ENCODE measurements around the gene ARFGAP3. TPM values are rescaled to one million over a fixed set of nuclear protein-coding genes. Genes with fewer than 3 reads are reported as not detected.

The ARFGAP3 gene
- total RNA-seq, 4 donors from 2014 or later = 38.4 to 86.9 (median 47.5) TPM

DNA sequence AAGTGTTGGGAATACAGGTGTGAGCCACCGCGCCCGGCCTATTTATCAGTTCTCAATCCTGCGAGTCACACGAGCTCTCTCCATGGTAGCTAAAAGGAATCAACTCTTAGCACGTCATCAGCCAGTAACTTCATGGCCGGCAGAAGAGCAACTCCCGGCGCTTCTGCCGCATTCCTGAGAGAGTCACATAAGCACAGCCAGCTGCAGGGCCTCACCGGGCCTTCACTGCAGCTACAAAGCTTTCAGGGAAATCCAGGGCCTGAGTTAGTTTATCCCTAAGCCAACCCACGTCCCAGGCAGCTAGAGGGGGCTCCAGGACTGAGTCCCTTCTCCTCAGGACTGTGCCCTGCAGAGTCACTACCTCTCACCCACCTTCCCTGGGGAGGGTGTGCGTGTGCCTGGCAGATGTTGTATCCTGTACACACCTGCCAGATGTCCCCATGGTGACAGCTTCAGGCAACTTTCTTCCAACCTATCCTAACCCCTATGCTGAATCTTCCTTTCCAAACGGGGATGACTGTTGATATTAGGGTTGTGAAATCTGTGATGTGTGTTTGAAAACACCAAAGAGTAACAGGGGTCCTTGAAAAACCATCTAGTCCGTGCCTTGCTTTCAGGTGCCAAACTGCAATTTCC, 45.9 kb upstream of the ARFGAP3 start:
- DNase-seq = peak in 1 of 2 donors; percentile 31
- intact Hi-C loops (cut with DNase I; ENCODE audit: low total_unique reads) = no loop called here

DNA sequence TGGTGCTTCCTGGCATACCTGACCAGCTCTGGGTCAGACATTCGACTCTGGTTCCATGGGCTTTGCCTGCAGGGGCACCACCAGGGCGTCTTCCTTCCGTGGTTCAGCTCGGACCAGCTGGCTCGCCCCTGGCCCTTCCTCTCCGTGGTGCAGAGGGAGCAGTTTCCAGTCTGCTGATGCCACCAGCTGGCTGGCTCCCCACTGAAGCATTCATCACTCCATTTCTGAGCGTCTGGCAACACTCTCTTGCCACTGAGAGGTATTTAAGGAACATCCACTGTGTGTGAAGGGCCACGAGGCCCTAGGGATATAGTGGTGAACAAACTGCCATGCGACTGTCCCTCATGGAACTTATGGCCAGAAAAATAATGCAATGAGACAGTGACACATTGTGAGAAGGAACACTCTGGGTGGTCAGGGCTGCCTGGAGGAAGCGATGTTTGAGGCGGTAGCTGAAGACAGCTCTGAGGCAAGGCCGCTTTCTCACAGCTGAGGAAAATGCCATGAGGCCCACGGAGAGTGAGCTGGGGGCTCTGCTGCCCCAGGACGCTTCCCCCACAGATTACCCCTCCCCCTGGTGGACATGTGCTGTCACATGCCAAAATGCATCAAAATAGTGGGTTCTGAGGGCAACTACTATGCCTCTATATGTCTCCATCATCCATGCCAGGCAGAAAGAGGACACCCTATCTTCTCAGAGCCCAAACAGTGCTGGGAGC, 44.9 kb upstream of the ARFGAP3 start:
- no peak for DNase-seq
- Histone ChIP-seq H3K27me3 (no peaks in the 10 kb centered on the region), H3K27ac (no peak overlapping the region), H3K4me3 (no peak overlapping the region), H3K4me1 (peaks cover 0 to 6% of the 10 kb centered on the region in 2 donors), H3K9me3 (no peaks in the 10 kb centered on the region), H3K36me3 (no peaks in the 10 kb centered on the region)
- TF ChIP-seq, protein P1, sequence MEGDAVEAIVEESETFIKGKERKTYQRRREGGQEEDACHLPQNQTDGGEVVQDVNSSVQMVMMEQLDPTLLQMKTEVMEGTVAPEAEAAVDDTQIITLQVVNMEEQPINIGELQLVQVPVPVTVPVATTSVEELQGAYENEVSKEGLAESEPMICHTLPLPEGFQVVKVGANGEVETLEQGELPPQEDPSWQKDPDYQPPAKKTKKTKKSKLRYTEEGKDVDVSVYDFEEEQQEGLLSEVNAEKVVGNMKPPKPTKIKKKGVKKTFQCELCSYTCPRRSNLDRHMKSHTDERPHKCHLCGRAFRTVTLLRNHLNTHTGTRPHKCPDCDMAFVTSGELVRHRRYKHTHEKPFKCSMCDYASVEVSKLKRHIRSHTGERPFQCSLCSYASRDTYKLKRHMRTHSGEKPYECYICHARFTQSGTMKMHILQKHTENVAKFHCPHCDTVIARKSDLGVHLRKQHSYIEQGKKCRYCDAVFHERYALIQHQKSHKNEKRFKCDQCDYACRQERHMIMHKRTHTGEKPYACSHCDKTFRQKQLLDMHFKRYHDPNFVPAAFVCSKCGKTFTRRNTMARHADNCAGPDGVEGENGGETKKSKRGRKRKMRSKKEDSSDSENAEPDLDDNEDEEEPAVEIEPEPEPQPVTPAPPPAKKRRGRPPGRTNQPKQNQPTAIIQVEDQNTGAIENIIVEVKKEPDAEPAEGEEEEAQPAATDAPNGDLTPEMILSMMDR (IDR thresholded peaks at IDR 0.05) = no peak
- no peak for TF ChIP-seq POLR2A (IDR thresholded peaks at IDR 0.05)
- intact Hi-C loops (cut with DNase I; ENCODE audit: low total_unique reads) = no loop called here

More for the DNA sequence above, 45.9 kb upstream of the ARFGAP3 start:
- no peaks in the 10 kb centered on the region for H3K36me3 ChIP-seq
- no peak overlapping the region for H3K4me3 ChIP-seq
- no peak for TF ChIP-seq POLR2A (IDR thresholded peaks at IDR 0.05)
- TF ChIP-seq, protein P1 (IDR thresholded peaks at IDR 0.05) = no peak
- H3K4me1 ChIP-seq = peaks cover 0 to 14% of the 10 kb centered on the region in 2 donors
- no peaks in the 10 kb centered on the region for H3K9me3 ChIP-seq
- no peak overlapping the region for H3K27ac ChIP-seq
- H3K27me3 ChIP-seq = no peaks in the 10 kb centered on the region

DNA sequence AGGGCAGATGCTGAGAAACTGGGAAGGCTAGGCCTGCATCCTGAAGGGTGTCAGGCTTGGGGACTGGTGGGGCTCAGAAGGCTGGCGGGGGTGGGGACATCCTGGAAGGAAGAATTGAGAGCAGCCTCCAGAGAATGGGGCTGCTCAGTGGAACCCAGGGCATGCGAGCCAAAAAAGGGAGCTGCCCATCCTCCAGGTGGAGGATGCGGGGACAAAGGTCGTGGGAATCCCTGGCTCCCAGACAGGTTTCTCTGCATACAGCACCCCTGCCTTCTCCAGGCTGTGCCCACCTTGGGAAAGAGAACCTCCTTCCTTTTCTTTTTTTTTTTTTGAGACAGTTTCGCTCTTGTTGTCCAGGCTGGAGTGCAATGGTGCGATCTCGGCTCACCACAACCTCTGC, 40.9 kb upstream of the ARFGAP3 start:
- Histone ChIP-seq H3K27me3 (no peaks in the 10 kb centered on the region), H3K27ac (no peak overlapping the region), H3K4me1 (no peaks in the 10 kb centered on the region), H3K4me3 (no peak overlapping the region), H3K36me3 (no peaks in the 10 kb centered on the region), H3K9me3 (no peaks in the 10 kb centered on the region)
- TF ChIP-seq, protein P1 (IDR thresholded peaks at IDR 0.05) = no peak
- no peak for TF ChIP-seq POLR2A (IDR thresholded peaks at IDR 0.05)
- intact Hi-C loops (cut with DNase I; ENCODE audit: low total_unique reads) = no loop called here
- no peak for DNase-seq

DNA sequence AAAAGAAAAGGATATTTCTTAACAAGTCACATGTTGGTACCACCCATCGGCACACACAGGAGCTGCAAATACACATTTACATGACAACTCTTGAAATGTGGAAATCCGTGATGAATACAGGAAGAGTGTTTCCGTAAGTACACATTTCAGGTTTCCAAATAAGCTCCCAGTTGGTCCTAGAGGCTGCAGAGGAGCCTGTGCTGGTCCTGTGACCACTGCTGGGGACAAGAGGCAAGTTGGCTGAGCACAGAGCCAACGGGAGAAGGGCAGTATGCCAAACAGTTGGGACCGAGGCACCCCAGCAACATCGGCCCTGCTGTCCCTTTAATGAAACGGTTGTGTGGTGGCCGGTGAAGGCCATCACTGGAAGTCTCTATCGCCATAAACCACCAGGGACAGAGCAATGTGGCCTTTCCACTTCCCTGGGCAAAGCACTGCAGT, 38.5 kb upstream of the ARFGAP3 start:
- Histone ChIP-seq H3K4me1 (no peaks in the 10 kb centered on the region), H3K36me3 (no peaks in the 10 kb centered on the region), H3K27me3 (no peaks in the 10 kb centered on the region), H3K9me3 (no peaks in the 10 kb centered on the region), H3K27ac (no peak overlapping the region), H3K4me3 (no peak overlapping the region)
- TF ChIP-seq POLR2A (IDR thresholded peaks at IDR 0.05) = no peak
- TF ChIP-seq, protein P1 (IDR thresholded peaks at IDR 0.05) = no peak
- no peak for DNase-seq
- intact Hi-C loops (cut with DNase I; ENCODE audit: low total_unique reads) = no loop called here

DNA sequence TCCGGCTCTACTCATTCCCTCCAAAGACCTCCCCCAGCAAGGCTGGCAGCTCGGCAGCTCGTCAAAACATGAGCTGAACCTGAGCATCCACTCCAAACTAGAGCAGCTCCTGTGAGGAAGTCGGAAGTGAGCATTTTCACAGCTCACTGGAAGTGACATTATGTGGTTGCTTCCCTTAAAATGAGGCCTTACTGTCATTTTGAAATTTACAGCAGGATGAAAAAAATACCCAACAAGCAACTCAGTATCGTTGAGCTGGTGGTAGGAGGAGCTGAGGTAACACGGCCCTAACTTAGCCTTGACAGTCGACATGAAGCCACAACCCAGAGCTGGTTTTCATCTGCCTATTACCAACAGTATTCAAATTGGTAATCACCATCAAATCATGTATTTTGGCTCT, 38.0 kb upstream of the ARFGAP3 start:
- Histone ChIP-seq H3K4me3 (no peak overlapping the region), H3K36me3 (no peaks in the 10 kb centered on the region), H3K4me1 (no peaks in the 10 kb centered on the region), H3K9me3 (no peaks in the 10 kb centered on the region), H3K27ac (no peak overlapping the region), H3K27me3 (no peaks in the 10 kb centered on the region)
- intact Hi-C loops (cut with DNase I; ENCODE audit: low total_unique reads) = no loop called here
- no peak for DNase-seq
- TF ChIP-seq, protein P1 (IDR thresholded peaks at IDR 0.05) = no peak
- TF ChIP-seq POLR2A (IDR thresholded peaks at IDR 0.05) = no peak
